CD4-positive, alpha-beta T cell treated with Interleukin-10 for 1 hour (primary cell): ENCODE measurements around the gene SMTNL1.

ENCODE experiments used
- DNase-seq: peaks from one replicate; pipeline ENCODE4 v3.0.0-alpha.2; 2020

Gene SMTNL1, protein sequence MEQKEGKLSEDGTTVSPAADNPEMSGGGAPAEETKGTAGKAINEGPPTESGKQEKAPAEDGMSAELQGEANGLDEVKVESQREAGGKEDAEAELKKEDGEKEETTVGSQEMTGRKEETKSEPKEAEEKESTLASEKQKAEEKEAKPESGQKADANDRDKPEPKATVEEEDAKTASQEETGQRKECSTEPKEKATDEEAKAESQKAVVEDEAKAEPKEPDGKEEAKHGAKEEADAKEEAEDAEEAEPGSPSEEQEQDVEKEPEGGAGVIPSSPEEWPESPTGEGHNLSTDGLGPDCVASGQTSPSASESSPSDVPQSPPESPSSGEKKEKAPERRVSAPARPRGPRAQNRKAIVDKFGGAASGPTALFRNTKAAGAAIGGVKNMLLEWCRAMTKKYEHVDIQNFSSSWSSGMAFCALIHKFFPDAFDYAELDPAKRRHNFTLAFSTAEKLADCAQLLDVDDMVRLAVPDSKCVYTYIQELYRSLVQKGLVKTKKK

DNA sequence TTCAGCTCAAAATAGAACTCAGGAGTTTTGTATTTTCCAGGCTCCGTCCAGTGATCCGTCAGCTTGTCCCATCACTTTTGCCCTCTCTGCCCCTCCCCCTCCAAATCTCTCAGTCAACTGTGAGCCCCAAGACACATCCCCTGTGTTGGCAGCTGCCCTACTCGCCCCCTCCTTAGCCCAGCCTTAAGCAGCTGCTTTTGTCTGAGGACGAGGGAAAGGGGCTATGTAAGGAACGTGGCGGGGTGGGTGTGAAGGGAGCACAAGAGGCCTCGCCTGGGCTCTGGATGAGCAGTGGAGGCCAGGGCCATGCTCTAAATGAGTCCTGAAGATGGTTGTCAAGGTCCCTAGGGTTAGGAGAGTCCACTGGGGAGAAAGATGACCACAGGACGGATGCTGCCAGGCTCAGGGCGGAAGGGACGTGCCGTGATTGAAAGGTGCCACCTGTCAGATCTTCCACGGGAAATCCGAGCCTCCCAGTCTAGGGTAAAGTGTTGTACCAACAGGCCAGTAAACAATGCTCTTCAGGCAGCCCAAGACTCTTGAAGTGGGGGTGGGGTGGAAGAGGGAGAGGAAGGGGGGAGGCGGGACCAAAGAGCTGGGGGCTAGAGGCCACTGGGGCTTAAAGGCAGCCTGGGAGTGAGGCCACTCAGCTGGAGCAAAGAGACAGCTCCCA lies at the start of gene SMTNL1:
Gene SMTNL1, plus strand, starts transcription at position 649 of the 673 bp plus-strand sequence. CDS start 5,048 bp downstream, outside the sequence.
- no peak for DNase-seq

DNA sequence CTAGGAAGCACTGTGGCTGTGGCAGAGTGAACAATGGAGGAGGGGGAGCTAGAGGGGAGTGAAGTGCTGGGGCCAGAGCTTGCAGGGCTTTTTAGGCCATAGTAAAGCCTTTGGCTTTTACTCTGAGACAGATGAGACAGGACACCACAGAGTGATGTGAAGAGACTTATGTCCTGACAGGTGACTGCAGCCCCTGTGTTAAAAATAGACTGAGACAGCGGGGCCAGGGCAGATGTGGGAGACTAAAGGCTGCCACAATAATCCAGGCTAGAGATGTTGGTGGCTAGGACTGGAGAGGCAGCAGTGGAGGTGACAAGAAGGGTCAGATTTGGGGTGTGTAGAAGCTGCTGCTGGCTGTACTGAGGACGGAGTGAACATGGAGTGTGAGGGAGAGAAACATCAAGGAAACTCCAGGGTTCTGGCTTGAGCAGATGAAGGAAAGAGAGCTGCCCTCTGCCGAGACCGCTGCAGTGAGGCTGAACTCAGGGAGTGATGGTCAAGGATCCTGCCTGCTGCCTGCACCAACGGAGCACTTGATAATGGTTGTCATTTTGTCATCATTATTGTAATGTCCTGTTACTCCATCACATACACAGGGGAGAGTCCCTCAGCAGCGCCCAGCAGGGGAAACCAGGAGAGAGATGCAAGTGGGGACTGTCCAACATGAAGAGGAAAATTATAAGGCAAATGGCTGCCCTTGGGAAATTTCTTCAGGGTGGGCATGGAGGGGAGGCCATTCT lies 49.3 kb upstream of the SMTNL1 start:
- DNase-seq, result no peak

DNA sequence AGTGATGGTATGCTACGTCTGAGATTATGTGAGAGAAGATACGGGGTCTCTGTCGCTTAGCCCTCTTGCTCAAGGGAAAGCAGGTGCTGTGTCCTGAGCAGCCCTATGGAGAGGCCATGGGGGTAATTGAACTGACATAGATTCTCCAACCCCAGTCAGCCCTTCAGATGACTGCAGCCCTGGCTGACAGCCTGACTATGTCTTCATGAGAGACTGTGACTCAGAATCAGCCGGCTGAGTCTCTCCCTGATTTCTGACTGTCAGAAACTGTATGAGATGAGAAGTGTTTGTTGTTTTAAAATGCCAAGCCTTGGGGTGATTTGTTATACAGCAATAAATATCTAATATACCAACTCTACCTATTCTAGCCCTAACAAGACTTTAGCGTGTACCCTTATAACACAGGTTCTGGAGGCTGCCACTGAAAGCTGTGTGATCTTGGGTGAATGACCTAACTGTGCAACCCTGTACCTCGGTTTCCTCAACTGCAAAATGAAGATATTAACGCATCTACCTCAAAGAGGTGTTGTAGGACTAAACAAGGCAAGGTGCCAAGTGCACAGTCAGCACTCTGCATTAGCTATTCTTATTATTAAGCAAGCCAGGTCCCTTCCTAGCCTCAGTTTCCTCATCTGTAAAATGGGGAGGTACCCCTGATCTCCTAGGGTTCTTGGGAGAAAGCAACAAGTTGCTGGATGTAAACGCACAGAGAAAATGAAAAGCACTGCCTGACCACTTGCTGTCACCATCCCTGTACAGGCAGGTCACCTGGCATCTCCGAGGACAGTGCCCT lies 46.7 kb upstream of the SMTNL1 start:
- DNase-seq, result no peak

DNA sequence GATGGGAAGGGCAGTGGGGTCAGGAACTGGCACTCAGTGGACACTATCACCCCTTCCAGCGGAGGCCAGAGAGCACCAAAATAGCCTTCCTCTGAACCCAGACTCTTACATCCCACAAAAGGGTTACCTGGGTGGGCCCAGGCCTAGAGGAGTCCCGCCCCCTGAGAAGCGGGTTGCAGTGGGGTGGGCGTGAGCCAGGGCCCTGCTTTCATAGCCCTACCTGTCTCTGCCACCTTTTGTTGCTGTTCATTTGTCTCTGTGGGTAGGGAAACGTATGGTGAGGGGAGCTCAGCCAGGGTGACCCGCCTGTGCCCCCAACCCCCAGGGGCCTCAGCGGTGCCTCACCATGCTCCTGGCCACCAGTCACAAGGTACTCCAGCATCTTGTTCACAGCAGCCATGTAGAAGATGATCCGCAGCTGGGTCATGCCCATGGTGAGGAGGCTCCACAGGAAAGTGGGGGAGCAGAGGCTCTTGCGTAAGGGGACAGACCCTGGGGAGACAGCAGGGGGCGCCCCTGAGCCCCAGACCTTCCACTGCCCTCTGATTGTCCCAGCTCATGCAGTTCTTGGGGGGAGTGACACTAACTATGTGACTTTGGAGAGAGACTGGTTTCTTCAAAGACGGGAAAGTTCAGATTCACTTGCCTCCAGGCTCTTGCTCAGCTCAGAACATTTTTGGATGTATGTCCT lies 45.9 kb upstream of the SMTNL1 start:
- DNase-seq, result peak; percentile 54

DNA sequence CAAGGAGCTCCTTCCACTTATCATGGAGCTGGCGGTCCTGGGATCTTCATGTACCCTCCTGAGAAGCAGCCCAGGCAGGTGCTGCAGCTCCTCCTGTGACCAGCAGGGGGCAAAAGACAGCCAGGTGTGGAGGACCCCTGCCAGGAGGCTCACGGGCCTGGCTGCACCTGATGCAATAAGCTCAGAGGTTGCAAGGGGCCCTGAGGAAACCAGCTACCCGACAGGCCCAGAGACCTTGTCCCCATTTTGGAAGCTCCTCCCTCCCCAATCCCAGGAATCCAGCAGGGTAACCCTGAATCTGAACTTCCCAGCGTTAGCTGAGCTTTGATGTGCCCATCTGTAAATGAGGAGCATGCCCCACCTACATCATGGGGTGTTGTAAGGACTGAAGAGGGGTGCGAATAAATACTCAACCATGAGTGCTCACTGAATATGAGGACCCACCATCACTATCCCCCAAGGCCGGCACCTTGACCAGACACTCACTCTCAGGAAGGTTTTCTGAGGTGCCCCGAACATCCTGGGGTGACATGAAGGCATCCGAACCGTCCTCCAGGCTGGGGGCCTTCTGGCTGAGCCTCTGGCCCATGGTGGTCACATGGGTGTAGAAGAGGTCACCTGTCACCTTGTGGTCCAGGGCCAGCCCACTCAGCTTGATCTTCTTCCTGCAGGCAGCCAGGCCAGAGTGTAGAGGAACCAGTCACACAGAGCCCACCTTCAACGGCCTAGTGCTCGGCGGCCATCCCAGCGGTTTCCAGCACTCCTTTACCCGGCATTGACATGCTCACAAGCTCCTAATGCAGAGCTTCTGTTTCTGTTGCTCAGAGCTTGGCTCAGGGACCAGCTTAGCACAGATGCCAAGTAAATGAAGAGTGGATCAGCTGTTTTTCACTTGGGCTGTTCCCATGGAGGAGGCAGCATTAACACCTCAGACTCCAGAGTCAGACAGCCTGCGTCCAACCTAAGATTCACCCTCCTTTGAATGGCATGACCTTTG lies 43.6 kb upstream of the SMTNL1 start:
- DNase-seq, result peak; percentile 77

DNA sequence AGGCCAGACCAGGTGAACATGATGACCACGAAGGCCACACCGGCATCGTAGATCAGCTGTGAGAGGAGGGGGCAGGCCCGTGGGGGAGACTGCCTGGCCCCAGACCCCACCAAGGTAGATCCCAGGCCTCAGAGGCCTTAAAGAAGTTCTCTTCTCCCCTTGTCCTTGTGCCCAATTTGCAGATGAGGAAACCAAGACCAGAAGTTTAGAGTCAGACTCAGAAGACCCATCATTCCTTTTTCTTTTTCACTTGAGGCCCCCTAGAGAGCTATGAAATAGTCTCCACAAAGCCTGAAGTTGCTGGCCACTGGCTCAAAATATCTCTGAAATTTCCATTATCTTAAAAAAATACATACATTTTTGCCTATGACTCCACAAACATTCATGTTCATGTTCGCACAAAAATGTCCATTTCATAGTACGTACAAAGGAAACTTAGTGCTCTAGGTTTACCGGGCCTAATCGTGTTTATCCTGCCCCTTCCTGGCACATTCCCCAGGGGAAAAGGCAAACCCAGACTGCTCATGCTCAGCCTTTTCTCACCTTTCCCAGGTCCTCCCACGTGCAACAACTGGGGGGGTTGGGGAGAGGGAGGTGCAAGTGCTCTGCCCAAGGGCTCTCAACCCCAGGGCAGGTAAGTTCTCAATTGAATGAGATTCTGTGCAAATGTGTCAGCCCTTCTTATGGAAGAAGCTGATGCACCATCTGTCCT lies 41.1 kb upstream of the SMTNL1 start:
- DNase-seq, result no peak

DNA sequence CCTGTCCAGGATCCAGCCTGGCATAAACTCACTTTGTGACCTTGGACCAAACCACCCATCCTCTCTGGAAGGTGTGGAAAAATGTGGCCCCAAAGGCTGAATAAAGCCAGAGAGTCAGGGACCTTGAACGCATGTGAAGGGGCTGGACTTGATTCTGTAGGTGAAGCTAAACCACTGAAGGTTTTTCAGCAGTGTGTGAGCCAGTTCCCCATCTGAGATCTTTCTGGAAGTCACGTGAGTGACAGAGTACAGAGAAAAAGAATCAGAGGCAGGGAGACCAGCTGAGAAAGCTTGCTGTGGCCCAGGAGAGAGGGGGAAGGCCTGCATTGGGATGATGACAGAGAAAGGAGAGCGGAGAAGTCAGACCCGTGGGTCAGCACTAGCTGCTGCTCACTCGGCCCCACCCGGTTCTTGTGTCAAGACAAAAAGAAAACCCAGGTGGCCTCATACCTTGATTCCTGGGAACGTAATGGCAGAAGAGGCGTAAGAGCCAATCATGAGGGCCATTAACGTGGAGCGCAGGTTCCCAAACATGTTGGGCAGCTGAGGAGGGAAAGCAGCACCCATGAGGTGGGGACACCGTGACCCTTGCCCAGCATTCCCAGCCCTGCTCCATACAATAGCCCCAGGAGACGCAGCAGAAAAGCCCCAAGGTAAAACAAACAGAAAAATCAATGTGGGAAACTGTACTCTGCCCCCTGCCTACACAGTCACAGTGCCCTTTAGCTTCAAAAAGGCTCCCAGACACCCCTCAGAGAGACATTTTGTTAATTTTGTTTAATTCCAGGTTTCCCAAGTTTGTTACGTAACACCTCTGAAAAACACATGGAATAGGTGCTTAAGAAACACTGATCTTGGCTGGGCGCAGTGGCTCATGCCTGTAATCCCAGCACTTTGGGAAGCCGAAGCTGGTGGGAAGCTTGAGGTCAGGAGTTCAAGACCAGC lies 39.8 kb upstream of the SMTNL1 start:
- no peak for DNase-seq

DNA sequence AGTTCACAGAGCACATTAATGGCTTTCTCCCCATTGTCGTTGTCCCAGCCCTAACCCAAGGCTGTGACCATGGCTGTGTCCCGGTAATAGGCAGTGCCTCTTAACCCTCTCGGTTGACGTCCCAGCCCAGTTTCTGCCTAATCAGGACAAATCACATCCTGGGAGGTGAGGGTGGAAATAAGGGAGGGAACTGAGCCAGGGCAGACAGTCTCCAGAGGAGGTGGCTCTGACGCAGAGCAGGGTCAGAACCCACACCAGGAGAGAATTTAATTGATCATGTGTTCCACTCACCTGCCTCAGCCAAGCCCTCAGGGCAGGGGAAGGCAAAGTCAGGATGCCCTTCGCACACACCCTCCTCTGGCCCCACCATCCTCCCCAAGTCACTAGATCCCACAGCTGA lies 38.9 kb upstream of the SMTNL1 start:
- DNase-seq, result no peak

DNA sequence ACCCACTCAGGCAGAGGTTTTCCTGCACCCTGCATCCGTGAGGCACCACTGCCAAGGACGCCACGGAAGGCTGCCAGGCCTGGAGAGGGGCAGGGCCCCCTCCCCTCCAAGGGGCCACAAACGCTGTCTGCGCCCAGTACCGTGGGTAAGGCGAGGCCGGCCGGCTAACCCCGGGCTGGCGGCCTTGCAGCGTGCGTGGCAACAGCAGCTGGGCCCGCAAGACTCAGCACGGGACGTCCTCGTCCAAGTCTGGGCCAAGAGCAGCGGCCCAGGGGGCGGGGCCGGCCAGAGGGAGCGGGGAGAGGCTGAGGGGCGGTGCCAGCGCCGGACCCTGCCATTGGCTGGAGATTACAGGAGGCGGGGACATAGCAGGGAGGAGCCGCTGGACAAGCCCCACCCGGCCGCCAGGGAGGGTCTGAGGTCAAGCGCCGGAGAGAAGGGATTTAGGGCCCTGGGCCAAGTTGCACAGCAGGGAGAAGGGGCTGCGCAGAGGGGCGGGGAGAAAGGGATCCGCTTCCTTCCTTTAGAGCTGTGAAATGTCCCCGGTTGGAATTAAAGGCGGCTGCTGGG lies 37.9 kb upstream of the SMTNL1 start:
- DNase-seq, result peak; percentile 33

DNA sequence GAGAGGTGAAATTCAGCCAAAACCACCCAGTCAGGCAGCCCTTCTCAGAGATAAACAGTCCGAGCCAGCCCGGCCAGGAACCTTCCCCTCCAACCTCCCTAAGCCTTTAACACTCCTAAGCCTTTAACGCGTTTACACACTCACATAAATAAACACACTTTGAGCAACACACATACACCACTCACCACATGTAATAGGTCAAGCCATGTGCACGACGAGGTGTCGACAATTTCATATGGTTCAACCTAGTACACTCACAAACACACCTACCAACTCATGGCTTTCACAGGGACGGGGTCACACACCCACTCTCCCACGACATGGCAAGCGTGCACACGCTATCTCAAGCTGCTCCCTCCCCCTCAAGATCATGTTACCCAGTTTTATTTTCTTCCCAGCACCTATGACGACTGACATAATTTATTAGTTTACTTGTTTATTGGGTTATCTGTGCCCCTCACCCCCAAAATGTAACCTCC lies 37.4 kb upstream of the SMTNL1 start:
- no peak for DNase-seq

DNA sequence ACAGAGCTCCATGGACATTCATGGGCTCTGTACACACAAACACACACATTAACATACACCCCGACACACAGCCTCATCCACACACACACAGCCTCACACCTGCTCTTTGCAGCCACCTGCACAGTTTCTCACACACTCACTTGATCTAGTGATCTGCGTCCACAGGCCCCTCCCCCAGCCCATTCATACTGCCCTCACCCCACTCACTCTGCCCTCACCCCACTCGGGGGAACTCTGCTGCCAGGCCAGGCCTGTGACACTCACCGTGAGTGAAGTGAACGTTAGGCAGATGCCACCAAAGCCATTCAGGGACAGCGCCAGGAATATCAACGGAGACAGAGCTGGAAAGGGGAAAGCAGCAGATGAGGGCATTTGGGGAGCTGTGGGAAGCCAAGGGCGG lies 36.9 kb upstream of the SMTNL1 start:
- DNase-seq, result no peak

DNA sequence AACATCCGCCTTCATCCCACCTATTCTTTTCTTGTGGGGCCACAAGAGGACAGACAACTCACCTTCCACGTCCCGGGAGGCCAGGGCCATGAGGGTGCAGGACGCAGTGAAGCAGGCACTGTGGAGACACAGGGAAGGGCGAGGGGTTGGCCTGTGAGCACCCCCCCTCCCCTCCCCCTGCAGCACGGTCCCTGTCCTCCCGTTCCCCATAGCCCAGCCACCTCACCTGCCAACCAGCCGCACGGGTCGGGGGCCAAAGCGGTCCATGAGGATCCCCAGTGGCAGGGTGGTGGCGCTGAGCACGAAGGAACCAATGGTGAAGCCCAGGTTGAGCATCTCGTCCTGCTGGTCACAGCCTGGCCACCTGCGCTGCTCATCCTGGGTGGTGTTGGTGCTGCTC lies 36.5 kb upstream of the SMTNL1 start:
- DNase-seq, result no peak

DNA sequence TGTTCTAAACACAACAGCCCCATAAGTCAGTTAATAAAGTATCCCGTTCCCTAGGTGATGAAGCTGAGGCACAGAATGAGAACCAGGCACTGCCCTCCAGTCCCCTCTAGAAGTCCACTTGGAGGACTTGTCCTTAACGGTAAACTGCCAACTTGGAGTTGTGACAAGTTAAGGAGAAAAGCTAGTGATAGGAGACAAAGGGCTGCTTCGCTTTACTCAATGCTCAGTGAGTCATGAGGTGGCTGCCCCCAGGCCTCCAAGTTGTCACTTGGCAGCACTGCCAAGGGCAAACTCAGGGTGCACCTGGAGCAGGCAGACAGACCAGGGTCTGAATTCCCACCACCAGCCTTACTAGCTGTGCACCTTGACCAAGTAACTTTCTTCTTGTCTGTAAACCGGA lies 35.4 kb upstream of the SMTNL1 start:
- DNase-seq, result no peak

DNA sequence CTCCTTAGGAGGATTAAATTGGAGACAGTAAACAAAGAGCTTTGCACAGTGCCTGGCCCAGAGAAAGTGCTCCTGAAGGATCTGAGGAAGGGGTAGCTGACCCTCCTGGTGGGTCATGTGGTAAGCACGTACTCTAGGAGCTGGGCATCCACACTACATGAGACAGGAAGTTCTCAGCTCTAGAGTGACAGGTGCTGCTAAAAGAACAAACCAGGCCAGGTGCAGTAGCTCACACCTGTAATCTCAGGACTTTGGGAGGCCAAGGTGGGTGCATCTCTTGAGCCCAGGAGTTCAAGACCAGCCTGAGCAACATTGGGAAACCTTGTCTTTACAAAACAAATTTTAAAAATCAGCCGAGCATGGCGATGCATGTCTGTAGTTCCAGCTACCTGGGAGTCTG lies 35.0 kb upstream of the SMTNL1 start:
- no peak for DNase-seq

DNA sequence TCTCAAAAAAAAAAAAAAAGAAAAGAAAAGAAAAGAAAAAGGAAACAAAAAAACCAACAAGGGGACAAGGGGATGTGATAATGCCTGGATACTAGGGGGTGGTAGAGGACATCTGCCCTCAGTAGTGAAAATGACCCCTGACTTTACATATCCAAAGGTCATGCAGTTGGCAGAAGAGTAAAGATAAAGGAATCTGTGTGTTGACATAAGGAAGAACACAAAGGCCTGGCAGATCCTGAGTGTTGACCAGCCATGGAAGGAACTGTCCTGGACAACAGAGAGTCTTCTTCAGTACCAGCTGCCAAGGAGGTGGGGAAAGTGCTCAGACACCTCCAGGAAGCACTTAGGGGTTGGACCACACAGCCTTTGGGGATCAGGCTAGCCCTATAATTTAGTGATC lies 34.5 kb upstream of the SMTNL1 start:
- DNase-seq, result no peak

DNA sequence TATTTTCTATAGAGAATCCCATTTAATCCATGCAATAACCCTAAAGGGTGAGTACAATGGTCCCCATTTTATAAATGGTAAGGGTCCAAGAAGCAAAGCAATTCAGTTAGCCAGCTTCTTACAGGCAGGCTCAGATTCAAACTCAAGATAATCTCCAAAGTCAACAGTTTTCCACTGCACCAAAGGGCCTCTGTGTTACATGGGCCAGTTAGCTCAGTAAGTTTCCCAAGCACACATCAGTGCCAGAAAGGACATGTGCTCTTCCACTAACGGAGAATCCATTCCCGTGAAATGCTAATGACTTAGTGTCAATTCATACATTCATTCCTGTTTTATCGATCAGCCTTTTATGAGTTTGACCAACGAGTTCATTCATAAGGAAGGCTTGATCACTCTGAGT lies 32.9 kb upstream of the SMTNL1 start:
- DNase-seq, result no peak

DNA sequence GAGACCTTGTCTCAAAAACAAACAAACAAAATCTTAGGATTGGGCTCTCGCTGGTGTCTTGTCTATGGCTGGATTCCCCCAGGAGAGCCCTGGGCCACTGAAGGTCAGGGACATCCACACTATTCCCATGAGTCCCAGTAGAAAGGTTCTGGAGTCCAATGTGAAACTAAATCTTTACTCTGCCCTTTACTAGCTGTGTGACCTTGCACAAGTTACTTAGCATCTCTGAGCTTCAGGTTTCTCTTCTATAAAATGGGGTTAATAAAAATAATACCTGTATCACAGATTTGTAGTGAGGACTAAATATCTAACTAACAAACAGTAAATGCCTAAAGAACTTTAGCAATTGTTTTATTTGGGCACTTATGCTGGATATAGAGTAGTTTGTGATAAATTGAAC lies 30.9 kb upstream of the SMTNL1 start:
- no peak for DNase-seq
